ENCODE measurements around the gene CPXM2.

The CPXM2 gene

GRCh38 chr10:123886292-123886691, 5.3 kb downstream of the CPXM2 start:
- no peak overlapping the region for H3K27ac ChIP-seq (ENCODE audit: low read depth, low read length)
- no peak overlapping the region for H3K9ac ChIP-seq (ENCODE audit: low read length)
- peaks cover 8% of the 10 kb centered on the region for H3K4me1 ChIP-seq (ENCODE audit: control insufficient read depth, insufficient read depth, low read length)
- H3K4me3 ChIP-seq (ENCODE audit: low read depth, low read length), result no peak overlapping the region
- H3K9me3 ChIP-seq (ENCODE audit: control insufficient read depth, insufficient read depth, low read depth, low read length), result no peaks in the 10 kb centered on the region
- no peaks in the 10 kb centered on the region for H3K36me3 ChIP-seq (ENCODE audit: control insufficient read depth, insufficient read depth, low read length)
- H3K27me3 ChIP-seq (ENCODE audit: control insufficient read depth, insufficient read depth, low read length), result peaks cover 25% of the 10 kb centered on the region

- Histone ChIP-seq H3K9me3 (ENCODE audit: control insufficient read depth, insufficient read depth, low read depth, low read length) (no peaks in the 10 kb centered on the region), H3K4me1 (ENCODE audit: control insufficient read depth, insufficient read depth, low read length) (peaks cover 6% of the 10 kb centered on the region), H3K4me3 (ENCODE audit: low read depth, low read length) (no peak overlapping the region), H3K36me3 (ENCODE audit: control insufficient read depth, insufficient read depth, low read length) (no peaks in the 10 kb centered on the region), H3K27ac (ENCODE audit: low read depth, low read length) (no peak overlapping the region), H3K9ac (ENCODE audit: low read length) (no peak overlapping the region), H3K27me3 (ENCODE audit: control insufficient read depth, insufficient read depth, low read length) (peaks cover 18% of the 10 kb centered on the region)
These were observed 6.0 kb downstream of the CPXM2 start for GRCh38 chr10:123885406-123886170.

GRCh38 chr10:123884907-123885381, 6.7 kb downstream of the CPXM2 start:
- no peak overlapping the region for H3K4me3 ChIP-seq (ENCODE audit: low read depth, low read length)

GRCh38 chr10:123884351-123884906, 7.2 kb downstream of the CPXM2 start:
- H3K36me3 ChIP-seq (ENCODE audit: control insufficient read depth, insufficient read depth, low read length), result no peaks in the 10 kb centered on the region
- no peaks in the 10 kb centered on the region for H3K9me3 ChIP-seq (ENCODE audit: control insufficient read depth, insufficient read depth, low read depth, low read length)
- H3K4me3 ChIP-seq (ENCODE audit: low read depth, low read length), result no peak overlapping the region
- peaks cover 5% of the 10 kb centered on the region; the same call in 1 of the 2 replicates for H3K4me1 ChIP-seq (ENCODE audit: control insufficient read depth, insufficient read depth, low read length)
- H3K27ac ChIP-seq (ENCODE audit: low read depth, low read length), result no peak overlapping the region
- H3K27me3 ChIP-seq (ENCODE audit: control insufficient read depth, insufficient read depth, low read length), result peaks cover 7% of the 10 kb centered on the region; the same call in 1 of the 2 replicates
- H3K9ac ChIP-seq (ENCODE audit: low read length), result no peak overlapping the region

More at GRCh38 chr10:123884907-123885381, 6.7 kb downstream of the CPXM2 start:
- Histone ChIP-seq H3K9me3 (ENCODE audit: control insufficient read depth, insufficient read depth, low read depth, low read length) (no peaks in the 10 kb centered on the region), H3K36me3 (ENCODE audit: control insufficient read depth, insufficient read depth, low read length) (no peaks in the 10 kb centered on the region), H3K4me1 (ENCODE audit: control insufficient read depth, insufficient read depth, low read length) (peaks cover 5% of the 10 kb centered on the region; the same call in 1 of the 2 replicates), H3K9ac (ENCODE audit: low read length) (no peak overlapping the region), H3K27me3 (ENCODE audit: control insufficient read depth, insufficient read depth, low read length) (peaks cover 12% of the 10 kb centered on the region; the same call in 1 of the 2 replicates), H3K27ac (ENCODE audit: low read depth, low read length) (no peak overlapping the region)

GRCh38 chr10:123883673-123884320, 7.8 kb downstream of the CPXM2 start:
- Histone ChIP-seq H3K9ac (ENCODE audit: low read length) (no peak overlapping the region), H3K27me3 (ENCODE audit: control insufficient read depth, insufficient read depth, low read length) (peaks cover 1% of the 10 kb centered on the region; the same call in 1 of the 2 replicates), H3K27ac (ENCODE audit: low read depth, low read length) (no peak overlapping the region), H3K9me3 (ENCODE audit: control insufficient read depth, insufficient read depth, low read depth, low read length) (no peaks in the 10 kb centered on the region), H3K4me1 (ENCODE audit: control insufficient read depth, insufficient read depth, low read length) (peaks cover 5% of the 10 kb centered on the region; the same call in 1 of the 2 replicates), H3K4me3 (ENCODE audit: low read depth, low read length) (no peak overlapping the region), H3K36me3 (ENCODE audit: control insufficient read depth, insufficient read depth, low read length) (no peaks in the 10 kb centered on the region)

GRCh38 chr10:123882681-123883445, 8.7 kb downstream of the CPXM2 start:
- H3K36me3 ChIP-seq (ENCODE audit: control insufficient read depth, insufficient read depth, low read length), result no peaks in the 10 kb centered on the region
- no peaks in the 10 kb centered on the region; the same call in 1 of the 2 replicates for H3K27me3 ChIP-seq (ENCODE audit: control insufficient read depth, insufficient read depth, low read length)
- peaks cover 5% of the 10 kb centered on the region; the same call in 1 of the 2 replicates for H3K4me1 ChIP-seq (ENCODE audit: control insufficient read depth, insufficient read depth, low read length)
- H3K9ac ChIP-seq (ENCODE audit: low read length), result no peak overlapping the region
- no peak overlapping the region for H3K4me3 ChIP-seq (ENCODE audit: low read depth, low read length)
- no peaks in the 10 kb centered on the region for H3K9me3 ChIP-seq (ENCODE audit: control insufficient read depth, insufficient read depth, low read depth, low read length)
- no peak overlapping the region for H3K27ac ChIP-seq (ENCODE audit: low read depth, low read length)

DNA sequence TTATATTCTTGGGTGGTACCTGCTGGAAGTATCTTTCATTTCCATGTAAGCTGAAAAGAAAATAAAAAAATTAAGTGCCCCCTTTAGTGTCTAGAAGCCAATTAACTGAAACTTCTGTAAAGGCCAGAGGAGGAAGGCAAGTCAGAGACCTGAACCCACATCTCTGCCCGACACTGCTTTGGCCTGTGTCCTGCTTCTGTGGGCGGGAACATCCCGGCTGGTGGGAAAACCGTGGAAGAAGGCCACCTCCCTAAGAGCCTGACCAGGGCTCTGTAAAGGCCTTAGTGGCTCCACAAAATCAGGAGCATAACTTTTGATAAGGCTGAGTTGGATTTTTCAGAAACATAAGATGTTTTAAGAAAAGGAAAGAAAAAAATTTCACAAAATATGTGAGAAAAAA, 9.4 kb downstream of the CPXM2 start:
- Histone ChIP-seq H3K36me3 (ENCODE audit: control insufficient read depth, insufficient read depth, low read length) (no peaks in the 10 kb centered on the region), H3K4me3 (ENCODE audit: low read depth, low read length) (no peak overlapping the region), H3K27ac (ENCODE audit: low read depth, low read length) (no peak overlapping the region), H3K9me3 (ENCODE audit: control insufficient read depth, insufficient read depth, low read depth, low read length) (peaks cover 7% of the 10 kb centered on the region; the same call in 1 of the 2 replicates), H3K9ac (ENCODE audit: low read length) (no peak overlapping the region), H3K4me1 (ENCODE audit: control insufficient read depth, insufficient read depth, low read length) (peaks cover 5% of the 10 kb centered on the region; the same call in 1 of the 2 replicates), H3K27me3 (ENCODE audit: control insufficient read depth, insufficient read depth, low read length) (no peaks in the 10 kb centered on the region; the same call in 1 of the 2 replicates)

GRCh38 chr10:123879606-123880257, 11.9 kb downstream of the CPXM2 start:
- no peaks in the 10 kb centered on the region; the same call in 1 of the 2 replicates for H3K27me3 ChIP-seq (ENCODE audit: control insufficient read depth, insufficient read depth, low read length)
- H3K27ac ChIP-seq (ENCODE audit: low read depth, low read length), result no peak overlapping the region
- H3K9me3 ChIP-seq (ENCODE audit: control insufficient read depth, insufficient read depth, low read depth, low read length), result peaks cover 10% of the 10 kb centered on the region; the same call in 1 of the 2 replicates
- no peak overlapping the region for H3K9ac ChIP-seq (ENCODE audit: low read length)
- H3K36me3 ChIP-seq (ENCODE audit: control insufficient read depth, insufficient read depth, low read length), result no peaks in the 10 kb centered on the region
- H3K4me3 ChIP-seq (ENCODE audit: low read depth, low read length), result no peak overlapping the region
- H3K4me1 ChIP-seq (ENCODE audit: control insufficient read depth, insufficient read depth, low read length), result no peaks in the 10 kb centered on the region

DNA sequence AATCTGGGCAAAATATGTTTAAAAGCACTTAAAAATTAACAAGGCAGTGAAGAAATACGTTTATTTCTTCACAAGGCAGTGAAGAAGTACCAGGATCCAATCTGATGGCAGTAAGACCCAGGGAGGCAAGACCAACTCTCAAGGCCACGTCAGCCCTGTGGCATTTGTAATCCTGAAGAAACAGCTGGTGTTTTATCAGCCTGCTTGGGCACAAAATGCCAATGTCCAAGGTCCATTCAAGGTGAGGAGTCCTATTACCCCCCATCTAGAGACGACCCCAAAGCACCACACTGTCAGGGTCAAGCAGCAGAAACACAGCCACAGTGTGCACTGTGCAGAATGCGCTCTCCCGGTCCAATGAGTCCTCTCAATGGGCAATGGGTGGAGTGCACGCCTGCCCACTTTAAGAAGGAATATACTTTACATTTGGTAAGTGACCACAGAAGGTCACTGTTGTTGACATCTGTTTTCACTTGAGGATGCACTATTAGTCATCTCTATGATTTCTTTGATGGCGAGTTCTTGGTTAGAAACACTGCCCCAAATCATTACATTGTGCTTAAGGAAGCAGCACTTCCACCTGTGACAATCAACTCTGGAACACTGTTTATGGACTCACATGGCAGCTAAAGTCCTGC, 12.8 kb downstream of the CPXM2 start:
- no peak overlapping the region for H3K9ac ChIP-seq (ENCODE audit: low read length)
- no peaks in the 10 kb centered on the region for H3K36me3 ChIP-seq (ENCODE audit: control insufficient read depth, insufficient read depth, low read length)
- H3K27ac ChIP-seq (ENCODE audit: low read depth, low read length), result no peak overlapping the region
- no peaks in the 10 kb centered on the region for H3K27me3 ChIP-seq (ENCODE audit: control insufficient read depth, insufficient read depth, low read length)
- H3K9me3 ChIP-seq (ENCODE audit: control insufficient read depth, insufficient read depth, low read depth, low read length), result peaks cover 10% of the 10 kb centered on the region; the same call in 1 of the 2 replicates
- no peaks in the 10 kb centered on the region for H3K4me1 ChIP-seq (ENCODE audit: control insufficient read depth, insufficient read depth, low read length)
- no peak overlapping the region for H3K4me3 ChIP-seq (ENCODE audit: low read depth, low read length)

- Histone ChIP-seq H3K27me3 (ENCODE audit: control insufficient read depth, insufficient read depth, low read length) (no peaks in the 10 kb centered on the region), H3K9me3 (ENCODE audit: control insufficient read depth, insufficient read depth, low read depth, low read length) (no peaks in the 10 kb centered on the region), H3K4me3 (ENCODE audit: low read depth, low read length) (no peak overlapping the region), H3K9ac (ENCODE audit: low read length) (no peak overlapping the region), H3K36me3 (ENCODE audit: control insufficient read depth, insufficient read depth, low read length) (no peaks in the 10 kb centered on the region), H3K27ac (ENCODE audit: low read depth, low read length) (no peak overlapping the region), H3K4me1 (ENCODE audit: control insufficient read depth, insufficient read depth, low read length) (peaks cover 11% of the 10 kb centered on the region)
These were observed 21.3 kb downstream of the CPXM2 start for GRCh38 chr10:123870260-123870659.

All from HUES6 (cell line).